ENCODE data around the gene KCNMB1. TPM values are rescaled to one million over a fixed set of nuclear protein-coding genes. Genes with fewer than 3 reads are reported as not detected.

Gene KCNMB1
- total and polyA plus RNA-seq, 2 donors (not counting 1 experiment from before 2014, with no cell fraction given) = 0.06 TPM; not detected in 1

- Histone ChIP-seq H3K9me3 (ENCODE audit: control extremely low read depth in 1 of 3, control insufficient read depth in 2 of 3, insufficient read depth in 1 of 3, low read length in 2 of 3) (no peaks in the 10 kb centered on the region), H3K4me1 (ENCODE audit: control insufficient read depth in 2 of 2, insufficient read depth in 2 of 2, low read length in 2 of 2) (no peaks in the 10 kb centered on the region), H2AFZ (ENCODE audit: insufficient read depth, low read depth, low read length, poor library complexity, severe bottlenecking) (no peak overlapping the region), H3K4me3 (ENCODE audit: control extremely low read depth in 1 of 5, extremely low read depth in 1 of 5, insufficient read depth in 1 of 5, low read depth in 2 of 5, low read length in 4 of 5) (no peak overlapping the region), H3K79me2 (ENCODE audit: control insufficient read depth, insufficient read depth, low read length) (no peaks in the 10 kb centered on the region), H4K20me1 (ENCODE audit: control insufficient read depth, insufficient read depth, low read length, poor library complexity, severe bottlenecking) (no peaks in the 10 kb centered on the region), H3K4me2 (replicated peaks; ENCODE audit: low read depth, low read length, poor library complexity, severe bottlenecking) (no peak overlapping the region), H3K27me3 (replicated peaks in 1 of 4; ENCODE audit: control extremely low read depth in 1 of 4, control insufficient read depth in 3 of 4, insufficient read depth in 4 of 4, low read length in 3 of 4) (peaks cover 0 to 6% (median under 1%) of the 10 kb centered on the region in 4 experiments), H3K9ac (ENCODE audit: low read length) (no peak overlapping the region), H3K27ac (ENCODE audit: low read length in 2 of 2) (no peak overlapping the region), H3K36me3 (replicated peaks in 1 of 2; ENCODE audit: control extremely low read depth in 1 of 2, control insufficient read depth in 1 of 2, extremely low read depth in 1 of 2, insufficient read depth in 2 of 2, low read length in 1 of 2) (no peaks in the 10 kb centered on the region)
- H3K27ac Mint-ChIP-seq = no peak overlapping the region
- ChIA-PET POLR2A (no interaction called here), CTCF (interaction anchor here (0.5 to 10.2 kb wide), 4 partner anchors 7 to 1015 kb away, joined by 3 to 86 read pairs (median 15); no protein-coding TSS in a partner anchor)
- no peak for TF ChIP-seq EZH2 (IDR thresholded peaks at IDR 0.05; ENCODE audit: borderline replicate concordance, insufficient read depth, low read depth, low read length, poor library complexity, severe bottlenecking)
- no peak for TF ChIP-seq CTCF (IDR thresholded peaks at IDR 0.05)
- intact Hi-C loops (cut with micrococcal nuclease) = no loop called here
- no peaks in the 10 kb centered on the region for H3K4me1 Mint-ChIP-seq
- peaks cover 15% of the 10 kb centered on the region for H3K27me3 Mint-ChIP-seq
- no peak for ATAC-seq (ENCODE audit: low read depth)
- no peaks in the 10 kb centered on the region for H3K9me3 Mint-ChIP-seq (ENCODE audit: insufficient read depth)
- no peak overlapping the region for H3K4me3 Mint-ChIP-seq
- 67% methylated on average over 3 of the region's 4 CpGs for WGBS (ENCODE audit: insufficient coverage)
- no peak for DNase-seq
These were observed 38.6 kb upstream of the KCNMB1 start for GRCh38 chr5:170427672-170428236.

GRCh38 chr5:170426786-170427185 lies 37.6 kb upstream of the KCNMB1 start:
- Histone ChIP-seq H3K4me2 (replicated peaks; ENCODE audit: low read depth, low read length, poor library complexity, severe bottlenecking) (no peak overlapping the region), H3K4me3 (ENCODE audit: control extremely low read depth in 1 of 5, extremely low read depth in 1 of 5, insufficient read depth in 1 of 5, low read depth in 2 of 5, low read length in 4 of 5) (no peak overlapping the region), H3K27me3 (replicated peaks in 1 of 4; ENCODE audit: control extremely low read depth in 1 of 4, control insufficient read depth in 3 of 4, insufficient read depth in 4 of 4, low read length in 3 of 4) (peaks cover 0 to 10% (median 3%) of the 10 kb centered on the region in 4 experiments), H2AFZ (ENCODE audit: insufficient read depth, low read depth, low read length, poor library complexity, severe bottlenecking) (no peak overlapping the region), H3K79me2 (ENCODE audit: control insufficient read depth, insufficient read depth, low read length) (no peaks in the 10 kb centered on the region), H3K4me1 (ENCODE audit: control insufficient read depth in 2 of 2, insufficient read depth in 2 of 2, low read length in 2 of 2) (no peaks in the 10 kb centered on the region), H3K9ac (ENCODE audit: low read length) (no peak overlapping the region), H4K20me1 (ENCODE audit: control insufficient read depth, insufficient read depth, low read length, poor library complexity, severe bottlenecking) (no peaks in the 10 kb centered on the region), H3K9me3 (ENCODE audit: control extremely low read depth in 1 of 3, control insufficient read depth in 2 of 3, insufficient read depth in 1 of 3, low read length in 2 of 3) (no peaks in the 10 kb centered on the region), H3K27ac (ENCODE audit: low read length in 2 of 2) (no peak overlapping the region), H3K36me3 (replicated peaks in 1 of 2; ENCODE audit: control extremely low read depth in 1 of 2, control insufficient read depth in 1 of 2, extremely low read depth in 1 of 2, insufficient read depth in 2 of 2, low read length in 1 of 2) (no peaks in the 10 kb centered on the region)
- Mint-ChIP-seq H3K27me3 (peaks cover 18% of the 10 kb centered on the region), H3K4me3 (no peak overlapping the region), H3K27ac (no peak overlapping the region), H3K9me3 (ENCODE audit: insufficient read depth) (no peaks in the 10 kb centered on the region), H3K4me1 (no peaks in the 10 kb centered on the region)
- ATAC-seq (ENCODE audit: low read depth) (no peak), DNase-seq (no peak)
- 37% methylated on average over 2 of the region's 6 CpGs for WGBS (ENCODE audit: insufficient coverage)
- ChIA-PET POLR2A (no interaction called here), CTCF (interaction anchor here (1.3 to 10.2 kb wide), 5 partner anchors 8 to 160 kb away, joined by 3 to 86 read pairs (median 5); no protein-coding TSS in a partner anchor)
- no peak for TF ChIP-seq CTCF (IDR thresholded peaks at IDR 0.05)
- TF ChIP-seq EZH2 (IDR thresholded peaks at IDR 0.05; ENCODE audit: borderline replicate concordance, insufficient read depth, low read depth, low read length, poor library complexity, severe bottlenecking) = no peak
- intact Hi-C loops (cut with micrococcal nuclease) = no loop called here

Measured in B cell (primary cell).